Measurements from ENCODE around the gene CLEC18C.
"Not testable (repeated sequence)": the region's sequence is repeated elsewhere in the genome, so short reads cannot be mapped to it uniquely, and the experiment has no call there.

Gene CLEC18C

DNA sequence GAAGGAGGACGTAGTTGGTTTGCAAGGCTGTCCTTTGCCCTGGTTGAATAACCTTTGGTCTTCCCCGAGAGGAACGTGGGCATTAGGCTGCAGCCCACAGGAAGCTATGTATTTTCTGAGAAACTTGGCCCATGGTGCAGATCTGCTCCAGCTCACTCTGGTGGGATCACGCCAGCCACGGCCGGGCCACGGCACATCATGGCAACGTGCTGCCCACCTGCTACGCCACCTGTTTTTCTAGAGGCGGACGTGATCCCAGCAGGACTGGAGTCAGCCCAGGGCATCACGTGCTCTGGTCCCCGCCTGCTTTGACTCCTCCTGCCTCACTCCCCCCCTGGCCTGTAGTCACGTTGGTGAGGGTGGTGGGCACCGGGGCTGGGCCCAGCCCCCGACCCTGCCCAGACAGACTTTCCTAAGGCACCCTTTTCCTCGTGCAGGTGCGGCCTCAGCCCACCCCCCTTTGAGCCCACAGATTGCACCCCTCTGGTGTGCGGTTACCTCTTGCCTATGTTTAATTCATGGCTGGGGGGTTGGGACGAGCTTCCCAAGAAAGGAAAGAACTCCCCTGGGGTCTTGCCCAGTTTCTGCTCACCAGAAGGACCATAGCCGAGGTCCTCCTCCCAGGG, at the start of gene CLEC18C:
Gene CLEC18C (plus strand): TSS at position 576 of the 626 bp plus-strand sequence. CDS start 492 bp downstream, outside the sequence.
- not testable (repeated sequence) for DNase-seq (ENCODE audit: low read depth in 2 of 2)

DNA sequence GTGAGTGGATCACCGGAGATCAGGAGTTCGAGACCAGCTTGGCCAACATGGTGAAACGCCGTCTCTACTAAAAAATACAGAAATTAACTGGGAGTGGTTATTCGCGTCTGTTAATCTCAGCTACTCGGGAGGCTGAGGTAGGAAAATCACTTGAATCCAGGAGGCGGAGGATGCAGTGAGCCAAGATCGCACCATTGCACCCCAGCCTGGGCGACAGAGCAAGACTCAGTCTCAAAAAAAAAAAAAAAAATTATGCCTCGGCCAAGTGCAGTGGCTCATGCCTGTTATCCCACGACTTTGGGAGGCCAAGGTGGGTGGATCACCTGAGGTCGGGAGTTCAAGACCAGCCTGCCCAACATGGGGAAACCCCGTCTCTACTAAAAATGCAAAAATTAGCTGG, 49.8 kb upstream of the CLEC18C start:
- DNase-seq (ENCODE audit: low read depth in 2 of 2), result not testable (repeated sequence)

DNA sequence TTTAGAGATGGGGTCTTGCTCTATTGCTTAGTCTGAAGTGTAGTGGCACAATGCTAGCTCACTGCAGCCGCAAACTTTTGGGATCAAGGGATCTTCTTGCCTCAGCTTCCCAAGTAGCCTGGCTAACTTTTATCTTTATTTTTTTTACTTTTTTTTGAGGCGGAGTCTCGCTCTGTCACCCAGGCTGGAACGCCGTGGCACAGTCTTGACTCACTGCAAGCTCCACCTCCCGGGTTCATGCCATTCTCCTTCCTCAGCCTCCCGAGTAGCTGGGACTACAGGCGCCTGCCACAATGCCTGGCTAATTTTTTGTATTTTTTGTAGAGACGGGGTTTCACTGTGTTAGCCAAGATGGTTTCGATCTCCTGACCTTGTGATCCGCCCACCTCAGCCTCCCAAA, 47.4 kb upstream of the CLEC18C start:
- DNase-seq (ENCODE audit: low read depth in 2 of 2), result not testable (repeated sequence)

DNA sequence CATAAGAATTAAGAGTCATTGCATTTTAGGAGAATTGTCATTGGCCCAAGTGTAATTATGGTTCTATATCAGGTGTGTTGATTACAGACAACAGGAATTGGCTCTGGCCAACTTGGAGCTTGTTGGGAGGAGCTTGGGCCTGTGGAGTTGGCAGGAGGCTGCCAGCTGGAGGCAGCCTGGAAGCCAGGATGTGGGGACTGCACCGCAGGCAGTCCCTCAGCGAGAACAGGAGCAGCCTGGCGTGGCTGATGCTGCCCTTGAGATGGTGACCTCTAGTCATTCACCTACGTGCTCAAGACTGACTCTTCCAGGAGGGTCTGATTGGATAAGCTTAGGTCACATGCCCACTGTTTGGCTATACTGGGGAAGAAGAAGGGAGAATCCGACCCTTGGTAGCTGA, 45.9 kb upstream of the CLEC18C start:
- DNase-seq (ENCODE audit: low read depth in 2 of 2), result not testable (repeated sequence)

DNA sequence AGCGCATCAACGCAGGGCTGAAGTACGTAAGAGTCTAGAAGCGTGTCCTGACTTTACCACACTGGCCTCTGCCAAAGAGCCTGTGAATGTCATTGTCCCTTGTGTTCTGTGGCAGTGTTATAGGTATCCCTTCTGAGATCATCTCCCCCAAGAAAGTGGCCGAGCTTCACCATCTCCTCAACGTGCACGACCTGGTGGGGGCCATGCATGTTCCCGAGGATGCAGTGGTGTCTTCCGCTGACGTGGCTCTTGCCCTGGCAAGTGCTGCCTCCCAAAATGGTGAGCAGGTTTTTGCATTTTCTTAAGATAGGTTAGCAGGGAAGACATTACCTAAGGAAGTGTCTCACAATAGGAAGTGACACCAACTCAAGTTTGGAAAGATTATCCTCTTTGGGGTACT, 44.7 kb upstream of the CLEC18C start:
- DNase-seq (ENCODE audit: low read depth in 2 of 2), result not testable (repeated sequence)

DNA sequence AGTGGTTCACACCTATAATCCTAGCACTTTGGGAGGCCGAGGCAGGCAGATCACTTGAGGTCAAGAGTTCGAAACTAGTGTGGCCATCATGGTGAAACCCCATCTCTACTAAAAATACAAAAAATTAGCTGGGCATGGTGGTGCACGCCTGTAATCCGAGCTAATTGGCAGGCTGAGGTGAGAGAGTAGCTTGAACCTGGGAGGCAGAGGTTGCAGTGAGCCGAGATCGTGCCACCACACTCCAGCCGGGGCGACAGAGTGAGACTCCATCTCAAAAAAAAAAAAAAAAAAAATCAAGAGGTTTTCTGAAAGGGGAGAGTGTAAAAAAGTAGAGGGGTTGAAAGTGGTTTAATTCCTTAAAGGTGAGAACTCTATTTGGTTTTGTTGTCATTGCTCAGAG, 37.8 kb upstream of the CLEC18C start:
- not testable (repeated sequence) for DNase-seq (ENCODE audit: low read depth in 2 of 2)

DNA sequence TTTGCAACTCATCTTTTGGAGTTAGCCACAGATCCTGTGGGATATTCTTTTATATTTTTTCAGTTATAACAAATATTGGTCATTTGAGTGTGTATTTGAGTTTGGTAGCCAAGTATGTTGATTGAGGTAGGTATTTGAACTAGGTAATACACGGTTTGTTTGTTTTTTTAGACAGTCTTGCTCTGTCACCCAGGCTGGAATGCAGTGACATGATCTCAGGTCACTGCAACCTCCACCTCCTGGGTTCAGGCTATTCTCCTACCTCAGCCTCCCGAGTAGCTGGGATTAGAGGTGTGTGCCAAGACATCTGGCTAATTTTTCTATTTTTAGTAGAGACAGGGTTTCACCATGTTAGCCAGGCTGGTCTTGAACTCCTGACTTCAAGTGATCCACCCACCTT, 37.0 kb upstream of the CLEC18C start:
- not testable (repeated sequence) for DNase-seq (ENCODE audit: low read depth in 2 of 2)

DNA sequence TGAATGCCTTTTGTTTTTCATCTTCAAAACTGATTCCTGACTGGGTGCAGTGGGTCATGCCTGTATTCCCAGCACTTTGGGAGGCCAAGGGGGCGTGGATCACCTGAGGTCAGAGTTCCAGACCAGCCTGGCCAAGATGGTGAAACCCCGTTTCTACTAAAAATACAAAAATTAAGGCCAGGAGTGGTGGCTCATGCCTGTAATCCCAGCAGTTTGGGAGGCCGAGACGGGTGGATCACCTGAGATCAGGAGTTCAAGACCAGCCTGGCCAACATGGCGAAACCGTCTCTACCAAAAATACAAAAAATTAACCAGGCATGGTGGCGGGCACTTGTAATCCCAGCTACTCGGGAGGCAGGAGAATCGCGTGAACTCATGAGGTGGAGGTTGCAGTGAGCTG, 30.8 kb upstream of the CLEC18C start:
- not testable (repeated sequence) for DNase-seq (ENCODE audit: low read depth in 2 of 2)

DNA sequence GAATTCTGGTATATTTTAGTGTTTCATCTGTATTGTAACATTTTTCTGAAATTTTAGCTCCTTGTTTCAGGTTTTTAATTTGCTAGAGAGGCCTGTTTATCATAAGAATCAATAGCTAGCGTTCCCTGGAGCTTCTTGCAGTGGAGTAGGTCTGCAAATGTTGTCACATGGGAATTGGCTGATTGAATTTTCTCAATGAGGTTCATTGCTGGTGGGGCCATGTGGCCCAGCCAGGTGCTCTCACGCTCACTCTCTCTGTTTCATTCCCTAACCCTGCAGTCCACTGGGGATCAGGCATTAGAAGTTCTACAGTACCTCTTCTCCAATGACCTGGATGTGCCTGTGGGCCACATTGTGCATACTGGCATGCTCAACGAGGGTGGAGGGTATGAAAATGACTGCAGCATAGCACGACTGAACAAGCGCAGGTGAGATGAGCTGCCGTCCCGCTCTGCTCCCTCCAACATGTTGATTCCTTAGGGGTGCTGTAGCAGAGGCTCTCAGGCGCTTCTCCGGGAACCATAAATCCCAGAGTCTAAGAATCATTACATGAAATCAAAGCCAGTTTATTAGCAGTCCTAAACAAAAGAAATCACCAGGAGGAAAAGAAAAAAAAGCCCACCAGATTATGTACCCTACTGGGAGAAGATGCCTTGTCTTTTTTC, 30.2 kb upstream of the CLEC18C start:
- not testable (repeated sequence) for DNase-seq (ENCODE audit: low read depth in 2 of 2)

DNA sequence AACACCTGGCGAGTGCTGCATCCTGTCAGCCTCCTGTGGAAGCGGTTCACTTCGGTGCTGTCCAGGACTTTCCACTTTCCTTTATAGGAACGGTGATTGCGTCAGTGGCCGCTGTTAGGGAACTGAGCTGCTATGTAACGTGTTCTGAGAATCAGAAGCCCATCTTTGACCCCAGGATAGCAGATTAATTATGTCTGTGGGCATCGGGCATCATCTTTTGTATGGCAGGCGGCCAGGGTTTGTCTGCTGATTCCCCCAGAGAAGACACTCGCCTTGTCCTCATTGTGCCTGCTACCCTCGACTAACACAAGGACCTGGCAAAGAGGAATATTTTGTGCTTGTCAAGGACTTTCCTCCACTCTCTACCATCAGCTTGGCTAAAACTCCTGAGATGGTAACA, 25.7 kb upstream of the CLEC18C start:
- DNase-seq (ENCODE audit: low read depth in 2 of 2), result not testable (repeated sequence)

DNA sequence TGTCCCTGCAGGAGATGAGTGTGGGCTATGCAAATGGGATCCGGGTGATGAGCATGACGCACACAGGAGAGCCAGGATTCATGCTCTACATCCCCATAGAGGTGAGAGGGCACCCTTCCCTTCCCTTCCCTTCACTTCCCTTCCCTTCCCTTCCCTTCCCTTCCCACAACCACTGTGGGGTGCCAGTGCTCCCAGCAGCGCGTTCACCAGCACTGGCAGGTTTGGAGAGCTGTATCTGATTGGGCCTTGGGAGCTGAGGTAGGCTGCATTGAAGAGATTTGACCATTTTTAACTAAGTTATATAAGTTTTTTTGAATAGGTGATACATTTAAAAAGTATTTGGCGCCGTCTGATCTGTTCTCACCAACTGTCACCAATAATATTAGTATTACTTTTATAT, 25.1 kb upstream of the CLEC18C start:
- DNase-seq (ENCODE audit: low read depth in 2 of 2), result not testable (repeated sequence)

DNA sequence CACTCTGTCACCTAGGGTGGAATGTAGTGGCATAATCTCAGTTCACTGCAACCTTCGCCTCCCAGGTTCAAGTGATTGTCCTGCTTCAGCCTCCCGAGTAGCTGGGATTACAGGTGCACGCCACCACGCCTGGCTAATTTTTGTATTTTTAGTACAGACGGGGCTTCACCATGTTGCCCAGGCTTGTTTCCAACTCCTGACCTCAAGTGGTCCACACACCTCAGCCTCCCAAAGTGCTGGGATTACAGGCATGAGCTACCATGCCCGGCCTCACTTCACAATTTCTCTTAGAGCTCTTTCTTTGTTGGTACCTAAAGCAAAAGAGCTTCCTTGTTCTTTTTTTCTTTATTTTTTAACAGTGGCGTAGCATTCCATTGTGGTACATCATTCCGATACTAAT, 24.3 kb upstream of the CLEC18C start:
- not testable (repeated sequence) for DNase-seq (ENCODE audit: low read depth in 2 of 2)

DNA sequence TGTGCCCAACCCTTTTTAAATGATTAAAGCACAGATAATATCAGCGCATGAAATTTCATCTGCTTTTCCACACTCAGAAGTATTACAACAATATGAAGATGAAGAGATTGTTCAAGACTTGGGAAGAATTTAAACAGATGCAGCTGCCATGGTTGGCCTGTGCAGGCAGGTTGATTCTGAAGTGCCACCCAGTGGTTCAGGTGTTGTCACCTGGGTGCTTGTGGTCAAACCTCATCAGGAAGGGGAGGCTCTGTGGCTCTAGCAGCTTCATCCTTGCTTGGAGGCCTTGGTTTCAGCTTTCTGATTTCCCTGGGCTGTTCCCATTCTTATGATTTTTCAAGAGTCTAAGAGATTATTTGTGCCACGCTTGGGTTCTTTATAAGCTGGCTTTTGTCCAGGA, 22.2 kb upstream of the CLEC18C start:
- no peak for DNase-seq (ENCODE audit: low read depth in 2 of 2)

DNA sequence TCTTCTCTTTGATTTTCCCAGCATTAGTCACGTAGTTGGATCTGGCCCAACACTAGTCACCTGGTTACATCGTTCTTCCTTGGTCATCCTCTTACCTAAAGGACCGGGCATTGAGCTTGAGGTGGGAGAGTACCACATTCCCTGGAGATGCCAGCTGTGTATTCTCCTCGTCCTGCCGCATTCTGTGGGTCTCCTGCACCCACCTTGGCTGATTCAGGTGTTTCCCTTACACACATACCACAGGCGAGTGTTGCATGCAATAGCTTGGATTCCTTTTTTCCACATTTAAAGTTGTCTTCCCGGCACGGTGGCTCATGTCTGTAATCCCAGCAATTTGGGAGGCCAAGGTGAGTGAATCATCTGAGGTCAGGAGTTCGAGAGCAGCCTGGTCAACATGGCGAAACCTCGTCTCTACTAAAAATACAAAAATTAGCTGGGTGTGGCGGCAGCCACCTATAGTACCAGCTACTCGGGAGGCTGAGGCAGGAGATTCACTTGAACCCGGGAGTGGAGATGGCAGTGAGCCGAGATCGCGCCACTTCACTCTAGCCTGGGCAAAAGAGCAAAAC, 21.6 kb upstream of the CLEC18C start:
- no peak for DNase-seq (ENCODE audit: low read depth in 2 of 2)

DNA sequence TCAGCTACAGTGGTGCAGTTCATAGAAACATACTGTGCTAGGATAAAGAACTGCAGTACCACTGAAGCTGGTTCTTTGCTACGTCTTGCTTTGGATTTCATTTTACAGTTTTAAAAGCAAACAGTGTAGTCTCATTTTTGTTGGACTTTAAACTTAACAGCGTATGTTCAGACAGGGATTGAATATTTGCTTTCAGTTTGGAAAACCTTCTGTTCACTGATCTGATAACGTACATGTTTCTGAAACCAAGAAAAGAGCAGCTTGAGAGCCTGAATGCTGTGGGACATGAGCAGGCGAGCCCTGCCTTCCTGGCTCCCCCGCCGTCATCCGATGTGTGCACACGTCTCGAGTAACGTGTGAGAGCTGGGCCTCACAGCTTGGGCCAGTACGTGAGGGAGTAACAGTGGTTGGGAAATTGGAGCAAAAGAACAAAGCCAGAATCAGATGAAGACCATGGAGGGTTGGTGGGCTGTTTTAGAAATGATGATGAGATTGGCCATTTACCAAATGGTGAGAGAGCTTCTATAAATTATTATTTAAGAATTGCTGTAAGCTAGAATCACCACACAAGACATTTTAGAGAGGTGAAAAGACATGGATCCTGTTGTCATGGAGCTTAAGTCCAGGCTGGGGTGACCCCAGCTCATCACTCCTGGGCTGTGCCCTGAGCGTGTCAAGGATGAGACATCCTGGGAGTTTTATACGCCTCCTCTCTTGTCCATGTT, 20.8 kb upstream of the CLEC18C start:
- DNase-seq (ENCODE audit: low read depth in 2 of 2), result no peak

DNA sequence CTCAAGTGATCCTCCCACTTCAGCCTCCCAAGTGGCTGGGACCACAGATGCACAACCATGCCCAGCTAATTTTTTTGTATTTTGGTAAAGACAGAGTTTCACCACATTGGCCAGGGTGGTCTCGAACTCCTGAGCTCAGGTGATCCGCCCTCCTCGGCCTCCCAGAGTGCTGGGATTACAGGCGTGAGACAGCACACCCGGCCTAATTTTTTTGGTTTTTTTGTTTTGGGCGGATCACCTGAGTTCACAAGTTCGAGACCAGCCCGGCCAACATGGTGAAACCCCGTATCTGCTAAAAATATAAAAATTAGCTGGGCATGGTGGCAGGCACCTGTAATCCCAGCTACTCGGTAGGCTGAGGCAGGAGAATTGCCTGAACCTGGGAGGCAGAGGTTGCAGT, 18.9 kb upstream of the CLEC18C start:
- not testable (repeated sequence) for DNase-seq (ENCODE audit: low read depth in 2 of 2)

DNA sequence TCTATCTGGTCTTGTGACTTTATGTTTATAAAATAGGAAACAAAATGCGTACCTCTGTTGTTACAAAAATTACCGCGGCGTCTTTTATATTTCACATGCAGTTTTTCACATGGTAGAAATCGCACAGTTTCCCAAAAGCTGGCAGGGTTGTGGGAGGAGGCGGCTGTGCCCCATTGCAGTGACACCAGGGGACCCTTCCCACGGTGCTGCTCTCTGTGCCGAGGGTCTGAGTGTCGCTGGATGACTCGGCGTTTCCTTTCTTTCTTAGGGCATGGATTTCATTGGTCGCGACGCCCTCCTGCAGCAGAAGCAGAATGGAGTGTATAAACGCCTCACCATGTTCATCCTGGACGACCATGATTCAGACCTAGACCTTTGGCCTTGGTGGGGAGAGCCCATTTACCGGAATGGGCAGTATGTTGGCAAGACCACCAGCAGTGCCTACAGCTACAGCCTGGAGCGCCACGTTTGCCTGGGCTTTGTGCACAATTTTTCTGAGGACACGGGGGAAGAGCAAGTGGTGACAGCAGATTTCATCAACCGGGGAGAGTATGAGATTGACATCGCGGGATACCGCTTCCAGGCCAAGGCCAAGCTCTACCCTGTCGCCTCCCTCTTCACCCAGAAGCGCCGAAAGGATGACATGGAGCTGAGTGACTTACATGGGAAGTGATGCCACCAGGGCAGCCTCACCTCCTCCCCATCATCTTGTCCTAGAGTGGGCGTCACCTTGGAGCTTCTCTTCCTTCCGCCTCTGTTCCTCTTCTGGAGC, 17.2 kb upstream of the CLEC18C start:
- DNase-seq (ENCODE audit: low read depth in 2 of 2), result no peak

DNA sequence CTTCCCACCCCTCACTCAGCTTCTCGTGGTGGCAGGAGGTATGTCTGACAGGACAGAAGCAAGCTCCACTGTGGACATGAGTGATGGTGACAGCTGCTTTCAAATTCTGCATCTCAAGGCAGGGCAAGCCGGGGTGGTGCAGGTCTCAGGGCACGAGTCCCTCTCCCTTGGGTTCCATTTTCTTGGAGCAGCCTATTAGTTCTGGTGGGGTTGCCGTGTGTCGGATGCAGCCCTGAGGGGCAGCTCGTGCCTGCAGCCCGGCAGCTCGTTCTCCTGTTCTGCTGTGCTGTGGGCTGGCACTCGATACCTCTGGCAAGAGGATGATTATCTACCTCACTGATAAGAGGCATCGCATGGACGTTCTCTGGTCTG, 16.5 kb upstream of the CLEC18C start:
- DNase-seq (ENCODE audit: low read depth in 2 of 2), result no peak

DNA sequence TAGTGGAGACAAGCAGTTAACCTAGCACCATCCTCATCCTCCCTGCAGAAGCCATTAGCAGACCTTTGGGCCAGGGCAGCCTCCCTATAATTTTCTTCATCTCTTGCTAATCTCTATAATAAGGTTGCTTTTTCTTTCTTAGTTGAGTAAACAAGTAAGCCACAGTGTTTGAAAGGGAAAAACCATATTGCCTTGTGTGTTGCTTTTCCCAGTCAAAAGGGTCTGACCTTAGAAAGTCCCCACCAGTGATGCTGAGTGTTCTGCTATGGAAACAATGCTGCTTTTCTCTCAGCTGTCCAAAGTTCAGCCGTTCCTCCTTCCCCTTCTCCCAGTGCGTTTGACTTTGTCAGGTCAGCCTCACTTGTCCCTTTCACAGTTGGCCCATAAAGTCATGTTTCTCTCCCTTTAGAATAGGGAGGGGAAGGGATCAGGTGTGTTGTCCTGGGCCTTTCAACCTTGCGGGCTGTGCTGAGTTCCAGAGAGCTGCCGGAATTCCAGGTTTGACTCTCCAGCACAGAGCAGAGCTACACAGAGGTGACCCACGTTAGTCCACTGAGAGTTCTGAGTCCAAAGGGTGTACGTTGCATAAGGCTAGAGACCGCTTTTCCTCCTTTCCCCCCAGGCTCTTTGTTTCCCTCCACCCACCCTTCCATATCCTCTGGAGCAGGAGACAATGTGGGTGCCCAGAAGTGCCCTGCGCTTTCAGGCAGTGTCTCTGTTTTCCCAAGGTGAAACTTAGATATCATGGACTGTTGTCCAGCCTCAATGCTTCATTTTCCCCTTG, 15.9 kb upstream of the CLEC18C start:
- no peak for DNase-seq (ENCODE audit: low read depth in 2 of 2)

DNA sequence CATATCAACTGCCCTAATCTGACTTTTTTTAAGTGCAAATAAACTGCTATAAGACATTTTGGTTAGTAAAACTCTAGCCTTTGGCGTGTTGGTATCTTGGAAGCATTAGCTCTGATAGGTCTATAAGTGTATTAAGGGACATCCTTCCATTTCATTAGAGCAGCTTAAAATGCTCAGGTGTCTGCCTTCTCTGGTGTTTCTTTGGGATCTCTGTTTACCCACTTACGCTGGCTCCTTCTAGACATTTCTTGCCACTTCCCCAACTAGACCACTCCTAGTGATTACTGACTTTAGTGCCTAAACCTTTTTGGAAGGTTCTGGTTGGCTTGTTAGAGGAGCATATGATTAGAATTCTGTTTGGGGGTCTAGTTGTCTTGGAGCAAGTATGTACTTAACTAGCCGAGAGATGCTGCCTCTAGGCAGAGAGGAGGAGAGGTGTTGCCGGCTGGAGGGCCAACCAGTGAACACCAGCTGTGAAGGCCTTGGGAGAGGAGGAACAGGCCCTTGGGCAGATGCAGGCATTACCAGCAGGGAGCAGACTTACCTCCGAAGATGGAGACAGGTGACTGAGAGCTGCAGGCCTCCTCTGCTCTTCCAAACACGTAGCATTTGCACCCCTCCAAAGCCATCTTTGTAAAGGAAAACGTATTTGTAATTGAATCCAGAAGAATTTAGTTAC, 15.2 kb upstream of the CLEC18C start:
- DNase-seq (ENCODE audit: low read depth in 2 of 2), result no peak

Measured in stimulated activated CD8-positive, alpha-beta memory T cell treated with anti-CD3 and anti-CD28 coated beads, Interleukin-15, amount 100 ng/mL, for 4 hours (primary cell).